Liver (tissue), 9 donors: ENCODE measurements around the gene ATP11A. TPM values are rescaled to one million over a fixed set of nuclear protein-coding genes. Genes with fewer than 3 reads are reported as not detected.
"Not testable (repeated sequence)": the region's sequence is repeated elsewhere in the genome, so short reads cannot be mapped to it uniquely, and the experiment has no call there.

Experiments
- DNase-seq: peaks from one replicate; pipeline ENCODE4 v3.0.0-alpha.2; 2017; ENCODE audit warnings: low spot score
- H3K27ac ChIP-seq, 2 donors: one replicate each; pipeline ENCODE4 v1.7.0; 2013; ENCODE audit warnings: inconsistent platforms in 2 of 2, low read length in 2 of 2, control low read depth in 1 of 2, low read depth in 1 of 2, mild to moderate bottlenecking in 1 of 2
- H3K27me3 ChIP-seq, 4 donors: one replicate each; pipeline versions ENCODE4 v1.6.1 to v1.7.0; 2013; ENCODE audit warnings: low read length in 3 of 4, inconsistent platforms in 1 of 4, mild to moderate bottlenecking in 1 of 4, moderate library complexity in 1 of 4; ENCODE audit not compliant: control insufficient read depth in 4 of 4, insufficient read depth in 4 of 4
- H3K36me3 ChIP-seq, 4 donors: one replicate each; pipeline versions ENCODE4 v1.6.1 to v1.7.0; 2013; ENCODE audit warnings: low read length in 3 of 4, mild to moderate bottlenecking in 3 of 4, low read depth in 1 of 4, moderate library complexity in 1 of 4; ENCODE audit not compliant: control insufficient read depth in 4 of 4, insufficient read depth in 3 of 4
- H3K4me1 ChIP-seq, 4 donors: one replicate each; pipeline versions ENCODE4 v1.6.1 to v1.7.0; 2013; ENCODE audit warnings: low read length in 3 of 4, mild to moderate bottlenecking in 3 of 4, moderate library complexity in 1 of 4; ENCODE audit not compliant: control insufficient read depth in 4 of 4, insufficient read depth in 4 of 4
- H3K4me3 ChIP-seq, 3 donors: one replicate each; pipeline versions ENCODE4 v1.6.1 to v1.7.0; 2013; ENCODE audit warnings: low read length in 3 of 3, control low read depth in 1 of 3, low read depth in 1 of 3, mild to moderate bottlenecking in 1 of 3
- H3K9ac ChIP-seq, 2 donors: one replicate each; pipeline ENCODE4 v1.7.0; 2013; ENCODE audit warnings: low read length in 2 of 2, mild to moderate bottlenecking in 2 of 2, moderate library complexity in 2 of 2, control low read depth in 1 of 2, low read depth in 1 of 2
- H3K9me3 ChIP-seq, 4 donors: one replicate each; pipeline versions ENCODE4 v1.6.1 to v1.7.0; 2013; ENCODE audit warnings: low read length in 3 of 4; ENCODE audit not compliant: control insufficient read depth in 4 of 4
- ATF3 ChIP-seq: IDR thresholded peaks from 2 replicates; pipeline ENCODE4 v1.6.1; 2016; ENCODE audit warnings: antibody characterized with exemption
- CTCF ChIP-seq: fragments of 150-350 bp; IDR thresholded peaks from 2 replicates; pipeline ENCODE4 v1.5.1; 2017; ENCODE audit warnings: improper control_type of control experiment, low read depth, low read length; ENCODE audit not compliant: missing input control
- EGR1 ChIP-seq, 2 donors: IDR thresholded peaks; 2 replicates each; pipeline ENCODE4 v1.6.1; 2016 to 2018; ENCODE audit warnings: antibody characterized with exemption in 2 of 2, low read depth in 2 of 2
- FOXA1 ChIP-seq: IDR thresholded peaks from 2 replicates; pipeline ENCODE4 v1.6.1; 2016; ENCODE audit warnings: antibody characterized with exemption
- FOXA2 ChIP-seq: IDR thresholded peaks from 2 replicates; pipeline ENCODE4 v1.6.1; 2016; ENCODE audit warnings: antibody characterized with exemption
- HNF4A ChIP-seq, 2 donors: conservative IDR thresholded peaks; 2 replicates each; pipeline ENCODE4 v1.6.1; 2016; ENCODE audit warnings: antibody characterized with exemption in 2 of 2, mild to moderate bottlenecking in 2 of 2
- HNF4G ChIP-seq: IDR thresholded peaks from 2 replicates; pipeline ENCODE4 v1.6.1; 2016; ENCODE audit warnings: antibody characterized with exemption
- JUND ChIP-seq, 2 donors: IDR thresholded peaks; 2 replicates each; pipeline ENCODE4 v1.6.1; 2016; ENCODE audit warnings: antibody characterized with exemption in 2 of 2
- MAX ChIP-seq: IDR thresholded peaks from 2 replicates; pipeline ENCODE4 v1.6.1; 2016; ENCODE audit warnings: antibody characterized with exemption
- RAD21 ChIP-seq, 2 donors: IDR thresholded peaks; 2 replicates each; pipeline ENCODE4 v1.6.1; 2016; ENCODE audit warnings: antibody characterized with exemption in 2 of 2, mild to moderate bottlenecking in 2 of 2
- REST ChIP-seq: IDR thresholded peaks from 2 replicates; pipeline ENCODE4 v1.6.1; 2016; ENCODE audit warnings: antibody characterized with exemption, mild to moderate bottlenecking
- YY1 ChIP-seq: IDR thresholded peaks from 2 replicates; pipeline ENCODE4 v1.6.1; 2016; ENCODE audit warnings: antibody characterized with exemption, mild to moderate bottlenecking
- WGBS: extraction: QIAGEN DNeasy Blood & Tissue Kit; methylation state at CpG from one replicate; pipeline ENCODE4 v1.1.7; 2013; 5-methylcytosine and 5-hydroxymethylcytosine counted together
- polyA plus RNA-seq, 2 donors: library from polyadenylated mRNA; stranded (reverse) in 1 of 2; unstranded in 1 of 2; fragments of 200-250 nt in 1 of 2; fragments of >200 nt in 1 of 2; fragmentation: Nextera tagmentation in 1 of 2; extraction: Ambion mirVana in 1 of 2; gene quantifications; one replicate each; pipeline versions ENCODE4 v1.2.1 to v1.2.3, GENCODE V29; 2013 to 2015
- total RNA-seq, 2 donors: library from RNA; depleted of rRNA; stranded (reverse); fragments of >200 nt; gene quantifications; one replicate each; pipeline ENCODE4 v1.2.3, GENCODE V29; 2014
- donor health status: healthy.
- donor health status: healthy.
- donor health status: healthy.
- donor health status: healthy.
- donor health status: healthy.

The ATP11A gene
- total and polyA plus RNA-seq, 4 donors = 8.7 to 27.9 (median 13.8) TPM

GRCh38 chr13:112799394-112799793 is 109.6 kb downstream of the ATP11A start:
- no peaks in the 10 kb centered on the region for H3K27me3 ChIP-seq
- 100% methylated on average over 1 of the region's 1 CpG for WGBS
- peaks cover 0 to 4% (median 0%) of the 10 kb centered on the region in 4 donors for H3K4me1 ChIP-seq
- H3K9me3 ChIP-seq = no peaks in the 10 kb centered on the region
- no peak overlapping the region for H3K9ac ChIP-seq
- H3K36me3 ChIP-seq = peaks cover 0 to 2% (median 0%) of the 10 kb centered on the region in 4 donors
- no peak overlapping the region for H3K27ac ChIP-seq
- H3K4me3 ChIP-seq = no peak overlapping the region
- DNase-seq = no peak
- no peak for TF ChIP-seq FOXA2
- no peak for TF ChIP-seq YY1
- no peak for TF ChIP-seq HNF4A (conservative IDR thresholded peaks at IDR 0.05)
- TF ChIP-seq REST = no peak
- TF ChIP-seq HNF4G = no peak
- TF ChIP-seq RAD21 (IDR thresholded peaks at IDR 0.05) = no peak
- TF ChIP-seq ATF3 = no peak
- no peak for TF ChIP-seq JUND (IDR thresholded peaks at IDR 0.05)
- no peak for TF ChIP-seq CTCF
- TF ChIP-seq MAX = no peak

GRCh38 chr13:112800057-112800456 is 110.2 kb downstream of the ATP11A start:
- Histone ChIP-seq H3K4me1 (peaks cover 0 to 2% (median 0%) of the 10 kb centered on the region in 4 donors), H3K27ac (no peak overlapping the region), H3K36me3 (peaks cover 0 to 2% (median 0%) of the 10 kb centered on the region in 4 donors), H3K4me3 (no peak overlapping the region), H3K9ac (no peak overlapping the region), H3K27me3 (no peaks in the 10 kb centered on the region), H3K9me3 (no peaks in the 10 kb centered on the region)
- TF ChIP-seq FOXA1 = no peak
- TF ChIP-seq EGR1 (IDR thresholded peaks at IDR 0.05; ENCODE audit: low read depth in 2 of 2) = no peak
- TF ChIP-seq REST = no peak
- DNase-seq = no peak
- WGBS = 100% methylated on average over 1 of the region's 1 CpG

- not testable (repeated sequence) for H3K9ac ChIP-seq, H3K36me3 ChIP-seq, H3K9me3 ChIP-seq, H3K4me1 ChIP-seq, H3K27me3 ChIP-seq, H3K4me3 ChIP-seq, DNase-seq, H3K27ac ChIP-seq
- 93% methylated on average over 4 of the region's 6 CpGs for WGBS
Observed at GRCh38 chr13:112800807-112801206, 111.0 kb downstream of the ATP11A start.
